ENCODE data around the gene POLD3. TPM values are rescaled to one million over a fixed set of nuclear protein-coding genes. Genes with fewer than 3 reads are reported as not detected.

Gene POLD3
- total RNA-seq, 1 experiment from 2014 or later: 76.5 TPM

DNA sequence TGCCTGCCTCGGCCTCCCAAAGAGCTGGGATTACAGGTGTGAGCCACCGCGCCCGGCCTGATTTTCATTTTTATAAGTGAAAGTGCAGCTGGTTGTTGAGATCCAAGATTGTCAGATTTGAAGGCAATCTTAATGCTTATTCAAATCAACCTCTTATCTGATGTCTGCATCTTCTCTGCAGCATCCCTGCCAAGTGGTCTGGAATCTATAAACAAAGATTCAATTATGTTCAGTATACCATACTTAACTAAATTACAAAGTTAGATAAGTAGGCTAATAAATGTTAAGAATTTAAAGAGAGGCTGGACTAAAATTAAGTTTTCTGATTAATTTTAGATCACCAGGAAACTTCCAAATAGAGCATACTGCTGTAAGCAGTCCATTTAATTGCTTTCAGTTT is 53.8 kb downstream of the POLD3 start:
- TF ChIP-seq, protein P1, sequence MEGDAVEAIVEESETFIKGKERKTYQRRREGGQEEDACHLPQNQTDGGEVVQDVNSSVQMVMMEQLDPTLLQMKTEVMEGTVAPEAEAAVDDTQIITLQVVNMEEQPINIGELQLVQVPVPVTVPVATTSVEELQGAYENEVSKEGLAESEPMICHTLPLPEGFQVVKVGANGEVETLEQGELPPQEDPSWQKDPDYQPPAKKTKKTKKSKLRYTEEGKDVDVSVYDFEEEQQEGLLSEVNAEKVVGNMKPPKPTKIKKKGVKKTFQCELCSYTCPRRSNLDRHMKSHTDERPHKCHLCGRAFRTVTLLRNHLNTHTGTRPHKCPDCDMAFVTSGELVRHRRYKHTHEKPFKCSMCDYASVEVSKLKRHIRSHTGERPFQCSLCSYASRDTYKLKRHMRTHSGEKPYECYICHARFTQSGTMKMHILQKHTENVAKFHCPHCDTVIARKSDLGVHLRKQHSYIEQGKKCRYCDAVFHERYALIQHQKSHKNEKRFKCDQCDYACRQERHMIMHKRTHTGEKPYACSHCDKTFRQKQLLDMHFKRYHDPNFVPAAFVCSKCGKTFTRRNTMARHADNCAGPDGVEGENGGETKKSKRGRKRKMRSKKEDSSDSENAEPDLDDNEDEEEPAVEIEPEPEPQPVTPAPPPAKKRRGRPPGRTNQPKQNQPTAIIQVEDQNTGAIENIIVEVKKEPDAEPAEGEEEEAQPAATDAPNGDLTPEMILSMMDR (conservative IDR thresholded peaks at IDR 0.05; ENCODE audit: low read depth, low read length): no peak
- TF ChIP-seq EZH2 (IDR thresholded peaks at IDR 0.05; ENCODE audit: borderline replicate concordance, low read depth, low read length, poor library complexity, severe bottlenecking): no peak
- no peak overlapping the region for H3K4me3 ChIP-seq (ENCODE audit: low read depth, low read length, poor library complexity, severe bottlenecking)

DNA sequence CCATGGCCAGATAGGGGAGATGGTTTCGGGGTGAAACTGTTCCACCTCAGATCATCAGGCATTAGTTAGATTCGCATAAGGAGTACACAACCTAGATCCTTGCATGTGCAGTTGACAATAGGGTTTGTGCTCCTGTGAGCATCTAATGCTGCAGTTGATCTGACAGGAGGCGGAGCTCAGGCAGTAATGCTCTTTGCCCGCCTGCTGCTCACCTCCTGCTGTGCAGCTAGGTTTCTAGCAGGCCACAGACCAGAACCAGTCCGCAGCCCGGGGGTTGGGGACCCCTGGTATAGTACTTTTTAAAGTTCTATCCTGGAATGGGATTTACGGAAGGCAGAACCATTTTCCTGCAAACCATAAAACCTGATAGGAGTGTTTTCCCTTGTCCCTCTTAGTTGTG is 54.6 kb downstream of the POLD3 start:
- no peak overlapping the region for H3K27ac ChIP-seq (ENCODE audit: low read depth, low read length, poor library complexity, severe bottlenecking)
- intact Hi-C loops (cut with micrococcal nuclease; ENCODE audit: unreplicated experiment): no loop called here
- no peak for DNase-seq (ENCODE audit: low spot score)
- TF ChIP-seq, protein P1 (conservative IDR thresholded peaks at IDR 0.05; ENCODE audit: low read depth, low read length): no peak
- TF ChIP-seq EZH2 (IDR thresholded peaks at IDR 0.05; ENCODE audit: borderline replicate concordance, low read depth, low read length, poor library complexity, severe bottlenecking): no peak
- H3K4me1 ChIP-seq (ENCODE audit: insufficient read depth, low read length, poor library complexity, severe bottlenecking): no peaks in the 10 kb centered on the region
- H3K27me3 ChIP-seq (replicated peaks; ENCODE audit: insufficient read depth, low read depth, low read length, poor library complexity): no peaks in the 10 kb centered on the region
- H3K9me3 ChIP-seq (ENCODE audit: low read depth, low read length, poor library complexity, severe bottlenecking): no peaks in the 10 kb centered on the region
- POLR2A ChIA-PET (ENCODE audit: low non-redundant PET): no interaction called here
- peaks cover 34% of the 10 kb centered on the region for H3K36me3 ChIP-seq (ENCODE audit: insufficient read depth, low read length, poor library complexity, severe bottlenecking)
- no TSS peak for BruUV-seq (replicated peaks)
- CTCF ChIA-PET: no interaction called here
- H3K4me3 ChIP-seq (ENCODE audit: low read depth, low read length, poor library complexity, severe bottlenecking): no peak overlapping the region

More for the DNA sequence above, 53.8 kb downstream of the POLD3 start:
- DNase-seq (ENCODE audit: low spot score): no peak
- intact Hi-C loops (cut with micrococcal nuclease; ENCODE audit: unreplicated experiment): no loop called here
- no TSS peak for BruUV-seq (replicated peaks)
- Histone ChIP-seq H3K27me3 (replicated peaks; ENCODE audit: insufficient read depth, low read depth, low read length, poor library complexity) (no peaks in the 10 kb centered on the region), H3K9me3 (ENCODE audit: low read depth, low read length, poor library complexity, severe bottlenecking) (no peaks in the 10 kb centered on the region), H3K36me3 (ENCODE audit: insufficient read depth, low read length, poor library complexity, severe bottlenecking) (peaks cover 38% of the 10 kb centered on the region), H3K4me1 (ENCODE audit: insufficient read depth, low read length, poor library complexity, severe bottlenecking) (no peaks in the 10 kb centered on the region), H3K27ac (ENCODE audit: low read depth, low read length, poor library complexity, severe bottlenecking) (no peak overlapping the region)
- ChIA-PET POLR2A (ENCODE audit: low non-redundant PET) (no interaction called here), CTCF (no interaction called here)

DNA sequence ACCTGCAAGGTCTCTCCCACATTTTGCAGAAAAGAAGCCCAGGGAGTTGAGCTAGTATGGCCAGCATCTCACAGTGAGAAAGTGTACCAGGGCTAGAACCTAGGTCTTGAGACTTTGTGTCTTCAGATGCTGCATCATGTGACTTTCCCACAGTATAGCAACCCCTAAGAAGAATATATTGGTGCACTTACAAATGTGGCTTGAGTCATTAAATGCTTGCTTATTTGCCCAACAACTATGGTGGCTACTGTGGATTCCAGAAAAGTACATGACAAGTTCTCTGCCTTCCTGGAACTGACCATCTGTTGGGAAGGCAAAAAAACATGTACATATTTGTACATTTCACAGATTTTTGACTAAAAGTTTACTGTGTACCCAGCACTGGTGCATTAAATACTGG is 55.0 kb downstream of the POLD3 start:
- POLR2A ChIA-PET (ENCODE audit: low non-redundant PET): no interaction called here
- Histone ChIP-seq H3K36me3 (ENCODE audit: insufficient read depth, low read length, poor library complexity, severe bottlenecking) (peaks cover 31% of the 10 kb centered on the region), H3K27me3 (replicated peaks; ENCODE audit: insufficient read depth, low read depth, low read length, poor library complexity) (no peaks in the 10 kb centered on the region), H3K27ac (ENCODE audit: low read depth, low read length, poor library complexity, severe bottlenecking) (no peak overlapping the region), H3K4me1 (ENCODE audit: insufficient read depth, low read length, poor library complexity, severe bottlenecking) (no peaks in the 10 kb centered on the region), H3K9me3 (ENCODE audit: low read depth, low read length, poor library complexity, severe bottlenecking) (no peaks in the 10 kb centered on the region), H3K4me3 (ENCODE audit: low read depth, low read length, poor library complexity, severe bottlenecking) (no peak overlapping the region)
- CTCF ChIA-PET: no interaction called here
- no TSS peak for BruUV-seq (replicated peaks)
- TF ChIP-seq EZH2 (IDR thresholded peaks at IDR 0.05; ENCODE audit: borderline replicate concordance, low read depth, low read length, poor library complexity, severe bottlenecking): no peak
- TF ChIP-seq, protein P1 (conservative IDR thresholded peaks at IDR 0.05; ENCODE audit: low read depth, low read length): no peak
- intact Hi-C loops (cut with micrococcal nuclease; ENCODE audit: unreplicated experiment): no loop called here
- DNase-seq (ENCODE audit: low spot score): no peak
